Measurements from ENCODE around the gene TMEM164.

- TF ChIP-seq TAF1 (IDR thresholded peaks at IDR 0.05; ENCODE audit: borderline replicate concordance, insufficient read depth, low read length) (no peak), POLR2AphosphoS5 (IDR thresholded peaks at IDR 0.05; ENCODE audit: low read depth, low read length) (no peak), SIN3A (IDR thresholded peaks at IDR 0.05; ENCODE audit: borderline replicate concordance, insufficient read depth, low read length) (no peak)
Measured at GRCh38 chrX:110050901-110051300, 48.0 kb downstream of the TMEM164 start.

Data from PFSK-1 (cell line).